Mesendoderm (in vitro differentiated cells): Measurements from ENCODE around the gene FANCL.
"Not testable (repeated sequence)": the region's sequence is repeated elsewhere in the genome, so short reads cannot be mapped to it uniquely, and the experiment has no call there.

Experiments
- DNase-seq: peaks from one replicate; pipeline ENCODE4 v3.0.0; 2013
- H2AK5ac ChIP-seq: 2 replicates; pipeline ENCODE4 v1.6.1; 2013; ENCODE audit warnings: low read length, inconsistent platforms
- H2BK120ac ChIP-seq: 2 replicates; pipeline ENCODE4 v1.6.1; 2013; ENCODE audit warnings: low read depth, mild to moderate bottlenecking, low read length, moderate library complexity, mixed read lengths
- H2BK15ac ChIP-seq: replicated peaks from 2 replicates; pipeline ENCODE4 v1.6.1; 2013; ENCODE audit warnings: low read depth, mild to moderate bottlenecking, moderate library complexity
- H2BK5ac ChIP-seq: 2 replicates; pipeline ENCODE4 v1.6.1; 2013; ENCODE audit warnings: low read length, inconsistent platforms
- H3K18ac ChIP-seq: 2 replicates; pipeline ENCODE4 v1.6.1; 2013; ENCODE audit warnings: mild to moderate bottlenecking, low read length, mixed read lengths
- H3K23ac ChIP-seq: one replicate; pipeline ENCODE4 v1.6.1; 2013; ENCODE audit warnings: low read length
- H3K27ac ChIP-seq: 2 replicates; pipeline ENCODE4 v1.5.1; 2013; ENCODE audit warnings: low read depth, mild to moderate bottlenecking, inconsistent platforms, low read length, moderate library complexity
- H3K27me3 ChIP-seq: 2 replicates; pipeline ENCODE4 v1.6.1; 2013; ENCODE audit warnings: low read length, control low read depth, mild to moderate bottlenecking, inconsistent platforms; ENCODE audit not compliant: insufficient read depth, poor library complexity
- H3K36me3 ChIP-seq: 2 replicates; pipeline ENCODE4 v1.6.1; 2013; ENCODE audit warnings: low read length, inconsistent platforms; ENCODE audit not compliant: control insufficient read depth, insufficient read depth
- H3K4ac ChIP-seq: one replicate; pipeline ENCODE4 v1.6.1; 2013; ENCODE audit warnings: low read depth, mild to moderate bottlenecking, low read length, moderate library complexity
- H3K4me1 ChIP-seq: 2 replicates; pipeline ENCODE4 v1.6.1; 2013; ENCODE audit warnings: low read depth, low read length, inconsistent platforms; ENCODE audit not compliant: control insufficient read depth
- H3K4me2 ChIP-seq: 2 replicates; pipeline ENCODE4 v1.6.1; 2013; ENCODE audit warnings: low read length
- H3K4me3 ChIP-seq: 2 replicates; pipeline ENCODE4 v1.5.1; 2013; ENCODE audit warnings: mild to moderate bottlenecking, low read length
- H3K56ac ChIP-seq: one replicate; pipeline ENCODE4 v1.6.1; 2013; ENCODE audit warnings: low read length
- H3K79me1 ChIP-seq: 2 replicates; pipeline ENCODE4 v1.6.1; 2013; ENCODE audit warnings: low read length, inconsistent platforms
- H3K79me2 ChIP-seq: 2 replicates; pipeline ENCODE4 v1.6.1; 2013; ENCODE audit warnings: mild to moderate bottlenecking, low read length; ENCODE audit not compliant: control insufficient read depth, insufficient read depth
- H3K9ac ChIP-seq: 2 replicates; pipeline ENCODE4 v1.6.1; 2013; ENCODE audit warnings: low read length, inconsistent platforms
- H4K5ac ChIP-seq: one replicate; pipeline ENCODE4 v1.6.1; 2013; ENCODE audit warnings: low read length
- H4K8ac ChIP-seq: one replicate; pipeline ENCODE4 v1.6.1; 2013; ENCODE audit warnings: low read depth, mild to moderate bottlenecking, control low read depth, low read length, moderate library complexity
- WGBS: extraction: QIAGEN DNeasy Blood & Tissue Kit; methylation state at CpG from one replicate; pipeline ENCODE4 v1.1.7; 2013; ENCODE audit warnings: low lambda C conversion rate, missing lambda C conversion rate; ENCODE audit not compliant: insufficient coverage; ENCODE audit errors: extremely low coverage; 5-methylcytosine and 5-hydroxymethylcytosine counted together

FANCL gene

DNA sequence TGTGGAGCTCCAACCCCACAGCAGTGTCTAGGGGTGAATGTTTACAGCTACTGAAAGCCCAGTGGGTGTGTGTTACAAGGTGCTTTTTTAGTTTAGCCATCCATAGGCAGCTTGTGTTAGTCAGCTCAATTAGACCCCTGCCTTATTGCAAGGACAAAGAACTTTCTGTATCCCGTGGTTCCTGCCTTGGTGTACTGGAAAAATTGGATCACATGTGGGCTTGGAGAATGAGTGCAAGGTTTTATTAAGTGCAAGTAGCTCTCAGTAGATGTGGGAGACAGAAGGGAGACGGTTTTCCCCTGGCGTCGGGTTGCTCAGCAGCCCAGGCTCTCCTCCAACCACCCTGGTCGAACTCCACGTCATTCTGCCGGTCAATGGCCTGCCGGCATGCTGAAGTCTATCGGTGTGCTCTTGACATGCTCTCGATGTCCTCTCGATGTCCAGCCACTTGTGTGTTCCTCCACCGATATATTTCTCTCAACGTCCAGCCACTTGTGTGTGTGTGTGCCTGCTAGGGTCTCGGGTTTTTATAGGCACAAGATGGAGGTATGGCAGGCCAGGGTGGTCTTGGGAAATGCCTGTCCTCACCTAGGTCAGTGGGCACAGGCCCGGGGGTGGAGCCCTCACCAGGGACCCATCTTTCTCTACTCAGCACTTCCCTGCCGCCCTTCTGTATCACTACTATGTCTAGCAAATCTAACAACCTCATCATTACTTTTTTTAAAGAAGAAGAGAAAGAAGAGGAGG is 13.8 kb downstream of the FANCL start:
- Histone ChIP-seq H3K27ac (no peak overlapping the region), H3K9ac (no peak overlapping the region), H2BK5ac (no peak overlapping the region), H3K18ac (no peak overlapping the region), H4K5ac (no peak overlapping the region), H3K4me1 (no peaks in the 10 kb centered on the region), H2BK15ac (no peak overlapping the region), H3K4me2 (no peak overlapping the region), H3K4ac (no peak overlapping the region), H3K79me2 (peaks cover 14% of the 10 kb centered on the region), H4K8ac (no peak overlapping the region), H3K79me1 (peaks cover 5% of the 10 kb centered on the region), H3K27me3 (no peaks in the 10 kb centered on the region), H3K56ac (no peak overlapping the region), H3K23ac (no peak overlapping the region), H2AK5ac (no peak overlapping the region), H3K36me3 (no peaks in the 10 kb centered on the region), H2BK120ac (no peak overlapping the region), H3K4me3 (no peak overlapping the region)
- WGBS, result no CpG with 5 or more reads among the region's 16 CpGs
- DNase-seq, result no peak

DNA sequence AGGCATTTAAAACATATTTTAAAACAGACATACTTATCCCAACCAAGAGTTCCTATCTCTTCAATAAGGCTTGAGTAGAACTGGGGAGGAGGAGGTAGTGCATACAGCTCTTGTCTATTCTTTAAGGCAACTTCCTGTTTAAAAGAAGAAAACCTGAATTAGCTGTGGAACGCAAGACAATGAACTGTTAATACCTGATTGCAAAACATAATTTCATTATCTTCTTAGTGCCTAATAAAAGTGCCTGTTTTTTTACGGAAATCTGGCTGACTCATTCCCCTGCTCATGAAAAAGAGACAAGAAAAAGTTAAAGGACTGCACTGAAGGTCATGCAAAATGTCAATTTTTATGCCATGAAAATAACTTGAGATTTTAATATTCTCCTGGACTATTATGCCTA is 19.2 kb downstream of the FANCL start:
- H3K27me3 ChIP-seq, result no peaks in the 10 kb centered on the region
- WGBS, result no CpG with 5 or more reads among the region's 2 CpGs
- H3K36me3 ChIP-seq, result no peaks in the 10 kb centered on the region
- no peaks in the 10 kb centered on the region for H3K79me1 ChIP-seq
- no peak overlapping the region for H2BK120ac ChIP-seq
- no peak overlapping the region for H4K8ac ChIP-seq
- no peak overlapping the region for H3K4ac ChIP-seq
- no peak overlapping the region for H3K23ac ChIP-seq
- H3K4me3 ChIP-seq, result no peak overlapping the region
- DNase-seq, result no peak
- H2BK5ac ChIP-seq, result no peak overlapping the region
- no peak overlapping the region for H2BK15ac ChIP-seq
- no peak overlapping the region for H3K4me2 ChIP-seq
- no peaks in the 10 kb centered on the region for H3K4me1 ChIP-seq
- H3K56ac ChIP-seq, result no peak overlapping the region
- no peak overlapping the region for H3K9ac ChIP-seq
- no peak overlapping the region for H2AK5ac ChIP-seq
- H3K79me2 ChIP-seq, result no peaks in the 10 kb centered on the region
- no peak overlapping the region for H3K18ac ChIP-seq
- H3K27ac ChIP-seq, result no peak overlapping the region
- H4K5ac ChIP-seq, result no peak overlapping the region

DNA sequence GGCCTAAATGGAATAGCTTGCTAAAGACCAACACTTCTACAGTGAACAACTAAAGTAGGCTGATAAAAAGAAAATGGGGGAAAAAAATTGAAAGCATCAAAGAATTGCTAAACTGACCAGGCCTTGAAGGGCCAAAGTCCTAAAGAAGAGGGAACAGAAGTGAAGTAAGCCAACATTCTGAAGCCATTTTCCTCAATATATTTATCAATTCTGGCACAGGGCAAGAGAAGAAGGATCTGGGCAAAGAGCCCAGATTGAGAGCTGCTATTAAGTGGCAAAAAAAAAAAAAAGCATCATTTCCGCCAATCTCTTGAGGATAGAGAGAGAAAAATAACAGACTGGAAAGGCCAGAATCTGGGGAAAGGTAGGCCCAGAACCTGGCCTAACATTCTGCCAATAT is 25.7 kb downstream of the FANCL start:
- Histone ChIP-seq H3K9ac (no peak overlapping the region), H3K4ac (no peak overlapping the region), H2BK5ac (no peak overlapping the region), H3K79me2 (peaks cover 5% of the 10 kb centered on the region), H3K18ac (no peak overlapping the region), H3K4me2 (no peak overlapping the region), H2AK5ac (no peak overlapping the region), H3K23ac (no peak overlapping the region), H4K8ac (no peak overlapping the region), H2BK15ac (no peak overlapping the region), H3K4me3 (no peak overlapping the region), H3K27me3 (no peaks in the 10 kb centered on the region), H3K36me3 (peaks cover 2% of the 10 kb centered on the region), H3K27ac (no peak overlapping the region), H2BK120ac (no peak overlapping the region), H3K56ac (no peak overlapping the region), H3K4me1 (no peaks in the 10 kb centered on the region), H3K79me1 (peaks cover 6% of the 10 kb centered on the region), H4K5ac (no peak overlapping the region)
- no CpG with 5 or more reads among the region's 1 CpG for WGBS
- DNase-seq, result no peak

DNA sequence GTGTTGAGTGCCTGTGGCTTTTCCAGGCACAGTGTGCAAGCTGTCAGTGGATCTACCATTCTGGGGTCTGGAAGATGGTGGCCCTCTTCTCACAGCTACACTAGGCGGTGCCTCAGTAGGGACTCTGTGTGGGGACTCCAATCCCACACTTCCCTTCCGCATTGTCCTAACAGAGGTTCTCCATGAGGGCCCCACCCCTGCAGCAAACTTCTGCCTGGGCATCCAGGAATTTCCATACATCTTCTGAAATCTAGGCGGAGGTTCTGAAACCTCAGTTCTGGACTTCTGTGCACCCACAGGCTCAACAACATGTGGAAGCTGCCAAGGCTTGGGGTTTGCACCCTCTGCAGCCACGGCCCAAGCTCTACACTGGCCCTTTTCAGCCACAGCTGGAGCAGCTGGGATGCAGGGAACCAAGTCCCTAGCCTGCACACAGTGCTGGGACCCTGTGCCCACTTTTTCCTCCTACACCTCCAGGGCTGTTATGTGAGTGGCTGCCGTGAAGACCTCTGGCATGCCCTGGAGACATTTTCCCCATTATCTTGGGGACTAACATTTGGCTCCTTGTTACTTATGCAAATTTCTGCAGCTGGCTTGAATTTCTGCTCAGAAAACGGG is 30.1 kb downstream of the FANCL start:
- H3K9ac ChIP-seq, H3K27me3 ChIP-seq, H2AK5ac ChIP-seq, H2BK120ac ChIP-seq, H3K4me3 ChIP-seq, H3K23ac ChIP-seq, H3K79me1 ChIP-seq, H3K18ac ChIP-seq, H3K79me2 ChIP-seq, H4K5ac ChIP-seq, DNase-seq, H3K27ac ChIP-seq, H3K4me1 ChIP-seq, H3K36me3 ChIP-seq, H3K4ac ChIP-seq, H2BK5ac ChIP-seq, H3K56ac ChIP-seq, H2BK15ac ChIP-seq, H4K8ac ChIP-seq, H3K4me2 ChIP-seq: not testable (repeated sequence)
- no CpG with 5 or more reads among the region's 6 CpGs for WGBS

DNA sequence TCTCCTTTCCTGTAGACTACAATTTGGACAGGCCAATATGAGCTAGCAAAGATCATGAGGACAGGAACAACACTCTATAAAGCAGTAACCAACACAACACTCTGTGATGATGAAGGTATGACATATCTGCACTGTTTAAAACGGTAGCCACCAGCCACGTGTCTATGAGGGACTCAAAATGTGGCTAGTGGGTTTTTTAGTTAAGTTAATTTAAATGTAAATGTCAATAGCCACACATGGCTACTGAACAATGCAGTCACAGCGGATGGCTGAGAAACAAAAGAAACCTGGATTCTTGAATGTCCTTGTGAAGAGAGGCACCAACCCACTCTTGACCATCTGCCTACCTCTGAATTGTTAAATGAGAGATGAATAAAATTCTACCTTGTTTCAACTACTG is 33.9 kb downstream of the FANCL start:
- DNase-seq, result no peak

More for the DNA sequence above, 33.9 kb downstream of the FANCL start:
- Histone ChIP-seq H3K9ac (no peak overlapping the region), H3K4me1 (no peaks in the 10 kb centered on the region), H4K5ac (no peak overlapping the region), H2BK120ac (no peak overlapping the region), H3K23ac (no peak overlapping the region), H3K79me2 (no peaks in the 10 kb centered on the region), H3K79me1 (peaks cover 3% of the 10 kb centered on the region), H3K27ac (no peak overlapping the region), H2AK5ac (no peak overlapping the region), H3K4ac (no peak overlapping the region), H3K27me3 (no peaks in the 10 kb centered on the region), H2BK5ac (no peak overlapping the region), H3K4me2 (no peak overlapping the region), H3K18ac (no peak overlapping the region), H4K8ac (no peak overlapping the region), H3K4me3 (no peak overlapping the region), H2BK15ac (no peak overlapping the region), H3K56ac (no peak overlapping the region), H3K36me3 (peaks cover 2% of the 10 kb centered on the region)
- no CpG with 5 or more reads among the region's 3 CpGs for WGBS
